Activated CD4-positive, alpha-beta memory T cell treated with anti-CD3 and anti-CD28 coated beads, Interleukin-2, amount 10 ng/mL, durations not matched to agents 7 days and 5 days (primary cell): Measurements from ENCODE around the gene SERPINB6. TPM values are rescaled to one million over a fixed set of nuclear protein-coding genes. Genes with fewer than 3 reads are reported as not detected.
A peak's percentile ranks its signal among the peaks of the same experiment; 100 is the strongest.
"Not testable (repeated sequence)": the region's sequence is repeated elsewhere in the genome, so short reads cannot be mapped to it uniquely, and the experiment has no call there.

Experiments used
- CTCF ChIA-PET: fragments of 350-600 bp; sonication (Branson Sonifier 250); formaldehyde crosslinking; loops from one replicate; lab custom pipeline; 2021; ENCODE audit warnings: antibody characterized with exemption, inconsistent platforms; lab: Charles Lee
- POLR2A ChIA-PET: fragments of 350-600 bp; sonication (Branson Sonifier 250); formaldehyde crosslinking; loops from one replicate; lab custom pipeline; 2021; ENCODE audit warnings: antibody characterized with exemption; lab: Charles Lee
- DNase-seq: peaks from one replicate; pipeline ENCODE4 v3.0.0-alpha.2; 2020
- H3K27ac Mint-ChIP-seq: one replicate; pipeline ENCODE4 v1.8.0; 2021; ENCODE audit warnings: mild to moderate bottlenecking, mixed read lengths
- H3K27me3 Mint-ChIP-seq: one replicate; pipeline ENCODE4 v1.8.0; 2021; ENCODE audit warnings: mixed read lengths
- H3K36me3 Mint-ChIP-seq: one replicate; pipeline ENCODE4 v1.8.0; 2021; ENCODE audit warnings: low read depth, mixed read lengths
- H3K4me1 Mint-ChIP-seq: one replicate; pipeline ENCODE4 v1.8.0; 2021; ENCODE audit warnings: mixed read lengths
- H3K4me3 Mint-ChIP-seq: one replicate; pipeline ENCODE4 v1.8.0; 2021; ENCODE audit warnings: mild to moderate bottlenecking, mixed read lengths
- H3K9me3 Mint-ChIP-seq: one replicate; pipeline ENCODE4 v1.8.0; 2021; ENCODE audit warnings: mixed read lengths
- total RNA-seq, 2 experiments: library from RNA; stranded (reverse); gene quantifications; one replicate each; pipeline ENCODE4 v1.2.3, GENCODE V29; 2021

The SERPINB6 gene
- total RNA-seq, 2 experiments from 2014 or later = 19.8 to 20.1 TPM

DNA sequence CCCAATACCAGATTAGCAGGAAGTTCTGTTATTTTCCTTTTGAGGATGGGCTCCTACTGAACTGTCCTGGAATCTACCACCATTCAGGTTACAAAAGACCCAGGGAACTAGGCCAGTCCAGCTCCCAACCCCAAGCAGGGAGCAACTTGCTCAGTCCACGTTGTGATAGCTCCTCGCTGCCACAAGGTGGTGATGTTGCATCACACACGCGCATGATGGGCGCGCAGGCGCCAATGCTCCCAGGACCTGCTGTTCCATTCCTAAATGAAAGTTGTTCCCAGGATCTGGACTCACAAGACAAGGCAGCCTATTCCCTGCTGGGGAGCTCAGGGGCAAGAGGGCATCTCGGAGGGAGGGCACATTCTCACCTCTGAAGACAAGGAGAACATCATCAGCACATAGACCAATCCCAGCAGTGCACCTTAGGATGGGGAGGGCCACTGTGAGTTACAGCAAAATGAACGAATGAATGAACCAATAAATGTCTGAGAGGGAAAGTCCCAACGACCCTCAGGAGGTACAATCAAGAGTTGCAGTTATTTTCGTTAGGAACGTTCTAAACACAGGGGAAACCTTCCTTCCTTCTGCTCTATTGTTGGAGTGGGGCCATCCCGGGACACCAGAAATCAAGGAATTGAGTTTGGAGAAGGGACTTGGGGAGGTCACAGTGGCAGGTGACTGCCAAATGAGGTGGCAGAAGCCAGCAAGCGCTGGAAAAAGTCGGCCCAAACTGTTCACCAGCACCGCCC lies 27.1 kb upstream of the SERPINB6 start:
- Mint-ChIP-seq H3K4me1 (peaks cover 35% of the 10 kb centered on the region), H3K4me3 (peak overlapping the region; percentile 88)
- not testable (repeated sequence) for H3K27me3 Mint-ChIP-seq, H3K36me3 Mint-ChIP-seq, H3K27ac Mint-ChIP-seq, H3K9me3 Mint-ChIP-seq
- POLR2A ChIA-PET = interaction anchor here (1.0 to 4.3 kb wide), 6 partner anchors 9 to 152 kb away, joined by 3 to 91 read pairs (median 12); no protein-coding TSS in a partner anchor
- CTCF ChIA-PET = interaction anchor here (1.0 to 3.4 kb wide), 6 partner anchors 56 to 70 kb away, joined by 3 to 21 read pairs (median 10); partner anchors contain the start of gene RIPK1
- peak; percentile 57 for DNase-seq

GRCh38 chr6:2993755-2994317 lies 22.5 kb upstream of the SERPINB6 start:
- CTCF ChIA-PET = no interaction called here
- Mint-ChIP-seq H3K4me1 (peaks cover 22% of the 10 kb centered on the region), H3K4me3 (no peak overlapping the region), H3K27me3 (peaks cover 2% of the 10 kb centered on the region), H3K36me3 (no peaks in the 10 kb centered on the region), H3K9me3 (no peaks in the 10 kb centered on the region), H3K27ac (no peak overlapping the region)
- no peak for DNase-seq
- POLR2A ChIA-PET = no interaction called here

GRCh38 chr6:2992330-2992979 lies 21.1 kb upstream of the SERPINB6 start:
- Mint-ChIP-seq H3K4me1 (peaks cover 25% of the 10 kb centered on the region), H3K27me3 (peaks cover 2% of the 10 kb centered on the region), H3K27ac (no peak overlapping the region), H3K36me3 (no peaks in the 10 kb centered on the region), H3K4me3 (no peak overlapping the region), H3K9me3 (no peaks in the 10 kb centered on the region)
- ChIA-PET POLR2A (interaction anchor here (0.6 to 4.5 kb wide), 4 partner anchors 52 to 146 kb away, joined by 3 to 44 read pairs (median 4); partner anchors contain the start of gene RIPK1), CTCF (interaction anchor here (3.6 kb wide), 1 partner anchor 41 kb away, joined by 20 read pairs; no protein-coding TSS in a partner anchor)
- DNase-seq = no peak

GRCh38 chr6:2990932-2991506 lies 19.7 kb upstream of the SERPINB6 start:
- no peak for DNase-seq
- Mint-ChIP-seq H3K27me3 (no peaks in the 10 kb centered on the region), H3K4me3 (peak overlapping the region; percentile 87), H3K36me3 (no peaks in the 10 kb centered on the region), H3K9me3 (no peaks in the 10 kb centered on the region), H3K4me1 (peaks cover 27% of the 10 kb centered on the region), H3K27ac (peak overlapping the region; percentile 95)
- CTCF ChIA-PET = interaction anchor here (1.0 to 3.9 kb wide), 22 partner anchors 8 to 261 kb away, joined by 3 to 66 read pairs (median 7); partner anchors contain the start of genes NQO2, RIPK1, TUBB2A and WRNIP1
- POLR2A ChIA-PET = interaction anchor here (0.9 to 5.2 kb wide), 27 partner anchors 9 to 268 kb away, joined by 3 to 57 read pairs (median 15); partner anchors contain the start of genes BPHL, NQO2, PSMG4 and RIPK1

DNA sequence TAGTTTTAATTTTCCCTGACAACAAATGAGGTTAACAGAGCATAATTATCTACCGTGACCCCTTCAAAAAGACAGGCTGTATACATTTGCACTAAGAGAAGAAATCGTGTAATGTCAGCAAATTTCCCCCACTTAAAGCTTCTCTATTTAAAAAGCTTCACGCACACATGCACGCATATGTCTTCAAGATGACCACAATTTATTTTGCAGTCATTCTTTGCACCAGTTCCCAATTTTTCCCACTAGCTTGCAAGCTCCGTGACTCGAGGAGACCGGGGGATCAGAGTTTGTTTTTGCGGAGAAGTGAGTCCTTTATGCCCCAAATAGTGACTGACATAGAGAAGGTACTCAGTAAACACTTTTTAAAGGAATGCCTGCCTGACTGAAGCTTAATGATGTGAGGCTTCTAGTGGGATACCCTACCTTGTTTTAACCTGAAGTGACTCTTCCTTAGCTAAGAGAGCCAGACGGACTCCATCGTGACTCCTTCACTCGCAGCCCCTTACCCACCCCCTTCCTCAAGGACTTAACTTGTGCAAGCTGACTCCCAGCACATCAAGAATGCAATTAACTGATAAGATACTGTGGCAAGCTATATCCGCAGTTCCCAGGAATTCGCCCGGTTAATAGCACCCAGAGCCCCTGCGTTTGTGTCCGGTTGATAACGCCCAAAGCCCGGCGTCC lies 19.0 kb upstream of the SERPINB6 start:
- Mint-ChIP-seq H3K4me3 (peak overlapping the region; percentile 87), H3K9me3 (no peaks in the 10 kb centered on the region), H3K4me1 (peaks cover 27% of the 10 kb centered on the region), H3K36me3 (no peaks in the 10 kb centered on the region), H3K27ac (peak overlapping the region; percentile 95), H3K27me3 (no peaks in the 10 kb centered on the region)
- POLR2A ChIA-PET = interaction anchor here (0.7 to 5.2 kb wide), 37 partner anchors 10 to 1031 kb away, joined by 3 to 57 read pairs (median 10); partner anchors contain the start of genes BPHL, NQO2, PSMG4 and RIPK1
- CTCF ChIA-PET = interaction anchor here (0.8 to 4.7 kb wide), 29 partner anchors 9 to 261 kb away, joined by 3 to 66 read pairs (median 6); partner anchors contain the start of genes NQO2, RIPK1, TUBB2A and WRNIP1
- peak; percentile 28 for DNase-seq

GRCh38 chr6:2989332-2990247 lies 18.2 kb upstream of the SERPINB6 start:
- POLR2A ChIA-PET = interaction anchor here (0.7 to 5.2 kb wide), 46 partner anchors 10 to 1032 kb away, joined by 3 to 57 read pairs (median 6); partner anchors contain the start of genes BPHL, NQO2, PSMG4 and RIPK1
- Mint-ChIP-seq H3K9me3 (no peaks in the 10 kb centered on the region), H3K27ac (peak overlapping the region; percentile 95), H3K27me3 (peaks cover 1% of the 10 kb centered on the region), H3K36me3 (no peaks in the 10 kb centered on the region), H3K4me3 (peak overlapping the region; percentile 87), H3K4me1 (peaks cover 27% of the 10 kb centered on the region)
- CTCF ChIA-PET = interaction anchor here (0.7 to 4.7 kb wide), 30 partner anchors 10 to 262 kb away, joined by 3 to 66 read pairs (median 7); partner anchors contain the start of genes NQO2, RIPK1, SERPINB1 and TUBB2A
- peak; percentile 83 for DNase-seq

- H3K9me3 Mint-ChIP-seq = no peaks in the 10 kb centered on the region
- no peaks in the 10 kb centered on the region for H3K36me3 Mint-ChIP-seq
- peak overlapping the region; percentile 87 for H3K4me3 Mint-ChIP-seq
- H3K27ac Mint-ChIP-seq = peak overlapping the region; percentile 95
- CTCF ChIA-PET = interaction anchor here (0.5 to 4.7 kb wide), 25 partner anchors 11 to 243 kb away, joined by 3 to 66 read pairs (median 9); partner anchors contain the start of genes NQO2, SERPINB1 and WRNIP1
- POLR2A ChIA-PET = interaction anchor here (1.0 to 5.2 kb wide), 31 partner anchors 9 to 1032 kb away, joined by 3 to 57 read pairs (median 13); partner anchors contain the start of genes NQO2, RIPK1, SERPINB1 and SERPINB6
- DNase-seq = peak; percentile 81
- H3K4me1 Mint-ChIP-seq = peaks cover 27% of the 10 kb centered on the region
- H3K27me3 Mint-ChIP-seq = peaks cover 5% of the 10 kb centered on the region
These were observed 17.3 kb upstream of the SERPINB6 start for GRCh38 chr6:2988426-2989331.

GRCh38 chr6:2988094-2988425 lies 16.7 kb upstream of the SERPINB6 start:
- Mint-ChIP-seq H3K4me3 (peak overlapping the region; percentile 87), H3K36me3 (no peaks in the 10 kb centered on the region), H3K27ac (peak overlapping the region; percentile 95), H3K9me3 (no peaks in the 10 kb centered on the region), H3K27me3 (peaks cover 11% of the 10 kb centered on the region), H3K4me1 (peaks cover 27% of the 10 kb centered on the region)
- DNase-seq = no peak
- POLR2A ChIA-PET = interaction anchor here (1.3 to 5.2 kb wide), 16 partner anchors 9 to 221 kb away, joined by 3 to 57 read pairs (median 19); partner anchors contain the start of genes RIPK1, SERPINB1, SERPINB6 and WRNIP1
- CTCF ChIA-PET = interaction anchor here (0.5 to 4.7 kb wide), 8 partner anchors 10 to 243 kb away, joined by 3 to 66 read pairs (median 4); no protein-coding TSS in a partner anchor

GRCh38 chr6:2986722-2987221 lies 15.4 kb upstream of the SERPINB6 start:
- POLR2A ChIA-PET = interaction anchor here (0.6 to 5.2 kb wide), 6 partner anchors 9 to 81 kb away, joined by 3 to 51 read pairs (median 4); partner anchors contain the start of genes RIPK1 and SERPINB6
- DNase-seq = no peak
- peaks cover 19% of the 10 kb centered on the region for H3K27me3 Mint-ChIP-seq
- H3K27ac Mint-ChIP-seq = no peak overlapping the region
- CTCF ChIA-PET = interaction anchor here (1.0 to 4.7 kb wide), 8 partner anchors 18 to 249 kb away, joined by 3 to 19 read pairs (median 4); partner anchors contain the start of gene MYLK4
- H3K9me3 Mint-ChIP-seq = no peaks in the 10 kb centered on the region
- H3K36me3 Mint-ChIP-seq = no peaks in the 10 kb centered on the region
- H3K4me1 Mint-ChIP-seq = peaks cover 27% of the 10 kb centered on the region
- peak overlapping the region; percentile 87 for H3K4me3 Mint-ChIP-seq
